Loucy (cell line): ENCODE measurements around the gene CTNNA2.

ENCODE experiments used
- EZH2phosphoT487 ChIP-seq: fragments of 200-600 bp; IDR thresholded peaks from 2 replicates; pipeline ENCODE4 v1.6.1; 2018; ENCODE audit warnings: antibody characterized with exemption, mild to moderate bottlenecking, moderate library complexity, borderline replicate concordance
- TF ChIP-seq, protein P1 (sequence below): fragments of 200-600 bp; sonication (generic); conservative IDR thresholded peaks from 2 replicates; pipeline ENCODE4 v1.5.1; 2014; ENCODE audit warnings: mild to moderate bottlenecking, antibody characterized with exemption, low read length

DNA sequence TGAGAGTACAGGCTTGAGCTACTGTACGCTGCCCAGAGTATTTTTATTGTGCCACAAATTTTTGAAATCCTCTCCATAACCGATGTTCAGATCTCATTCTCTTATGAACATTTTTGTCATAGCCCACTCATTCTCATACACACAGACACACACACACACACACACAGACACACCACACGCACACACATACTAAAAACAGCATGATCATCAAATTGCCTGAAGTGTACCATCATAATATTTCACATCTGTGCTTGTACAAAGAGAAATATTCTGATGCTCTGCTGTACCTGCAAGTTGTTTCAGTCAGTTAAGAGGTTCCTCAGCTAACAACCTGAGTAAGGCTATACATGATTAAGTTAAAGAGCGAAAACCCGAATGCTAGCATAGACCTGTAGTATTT, 696.6 kb downstream of the CTNNA2 start:
- TF ChIP-seq, protein P1, sequence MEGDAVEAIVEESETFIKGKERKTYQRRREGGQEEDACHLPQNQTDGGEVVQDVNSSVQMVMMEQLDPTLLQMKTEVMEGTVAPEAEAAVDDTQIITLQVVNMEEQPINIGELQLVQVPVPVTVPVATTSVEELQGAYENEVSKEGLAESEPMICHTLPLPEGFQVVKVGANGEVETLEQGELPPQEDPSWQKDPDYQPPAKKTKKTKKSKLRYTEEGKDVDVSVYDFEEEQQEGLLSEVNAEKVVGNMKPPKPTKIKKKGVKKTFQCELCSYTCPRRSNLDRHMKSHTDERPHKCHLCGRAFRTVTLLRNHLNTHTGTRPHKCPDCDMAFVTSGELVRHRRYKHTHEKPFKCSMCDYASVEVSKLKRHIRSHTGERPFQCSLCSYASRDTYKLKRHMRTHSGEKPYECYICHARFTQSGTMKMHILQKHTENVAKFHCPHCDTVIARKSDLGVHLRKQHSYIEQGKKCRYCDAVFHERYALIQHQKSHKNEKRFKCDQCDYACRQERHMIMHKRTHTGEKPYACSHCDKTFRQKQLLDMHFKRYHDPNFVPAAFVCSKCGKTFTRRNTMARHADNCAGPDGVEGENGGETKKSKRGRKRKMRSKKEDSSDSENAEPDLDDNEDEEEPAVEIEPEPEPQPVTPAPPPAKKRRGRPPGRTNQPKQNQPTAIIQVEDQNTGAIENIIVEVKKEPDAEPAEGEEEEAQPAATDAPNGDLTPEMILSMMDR = no peak
- TF ChIP-seq EZH2phosphoT487 = no peak
